ENCODE measurements around the gene HCK.

Gene HCK

DNA sequence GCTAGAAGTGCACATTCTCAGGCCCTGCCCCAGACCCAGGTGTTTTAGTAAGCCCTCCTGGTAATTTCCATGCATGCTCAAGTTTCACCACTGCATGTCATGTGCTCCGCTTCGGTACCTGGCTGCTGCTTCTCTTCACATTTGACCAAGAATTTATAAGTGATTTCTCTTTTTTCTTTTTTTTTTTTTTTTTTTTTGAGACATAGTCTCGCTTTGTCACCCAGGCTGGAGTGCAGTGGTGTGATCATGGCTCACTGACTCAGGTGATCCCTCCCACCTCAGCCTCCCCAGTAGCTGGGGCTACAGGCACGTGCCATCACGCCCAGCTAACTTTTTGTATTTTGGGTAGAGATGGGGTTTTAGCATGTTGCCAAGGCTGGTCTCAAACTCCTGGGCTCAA lies 73.5 kb downstream of the HCK start:
- no peak for DNase-seq (ENCODE audit: low read depth in 1 of 2, low spot score in 1 of 2)

- no peak for DNase-seq (ENCODE audit: low read depth in 1 of 2, low spot score in 1 of 2)
Observed at GRCh38 chr20:32126919-32127318, 74.9 kb downstream of the HCK start.

- DNase-seq (ENCODE audit: low read depth in 1 of 2, low spot score in 1 of 2) = no peak
Observed at GRCh38 chr20:32127347-32127746, 75.3 kb downstream of the HCK start.

- DNase-seq (ENCODE audit: low read depth in 1 of 2, low spot score in 1 of 2) = no peak
Observed at GRCh38 chr20:32128167-32128566, 76.1 kb downstream of the HCK start.

DNA sequence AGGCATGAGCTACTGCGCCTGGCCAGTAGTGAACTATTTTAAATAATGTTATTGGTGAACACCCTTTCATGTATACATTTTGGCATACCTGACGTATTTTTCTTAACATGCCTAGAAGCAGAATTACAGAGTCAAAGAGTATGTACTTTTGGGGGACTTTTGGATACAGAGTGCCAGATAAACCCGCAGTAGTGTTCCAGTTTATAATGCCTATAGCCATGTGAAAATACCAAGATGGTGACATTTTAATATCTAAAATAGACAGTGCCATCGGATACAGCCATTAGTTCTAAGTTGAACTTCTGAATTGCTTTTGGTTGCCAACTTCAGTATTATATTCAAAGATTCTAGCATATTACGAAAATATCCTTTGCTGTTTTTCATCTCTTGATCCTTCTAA lies 77.8 kb downstream of the HCK start:
- DNase-seq (ENCODE audit: low read depth in 1 of 2, low spot score in 1 of 2) = no peak

DNA sequence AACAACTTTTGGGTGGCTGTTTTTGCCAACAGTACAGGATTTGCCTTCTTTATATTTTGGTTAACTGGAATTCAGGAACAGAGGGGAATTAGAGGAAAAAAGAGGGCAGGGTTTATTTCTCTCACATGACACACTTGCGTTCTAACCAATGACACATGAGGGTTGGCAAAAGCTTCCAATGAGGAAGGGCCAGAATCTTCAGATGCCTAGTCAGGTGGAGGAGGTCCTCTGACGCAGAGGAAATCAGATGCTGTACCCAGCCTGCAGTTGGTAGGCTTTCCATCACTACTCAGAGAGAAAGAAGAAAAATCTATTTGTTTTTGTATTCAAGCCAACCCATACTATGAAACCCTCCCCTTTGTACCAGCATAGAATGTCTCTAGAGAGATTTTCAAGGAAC lies 78.3 kb downstream of the HCK start:
- DNase-seq (ENCODE audit: low read depth in 1 of 2, low spot score in 1 of 2) = no peak

DNA sequence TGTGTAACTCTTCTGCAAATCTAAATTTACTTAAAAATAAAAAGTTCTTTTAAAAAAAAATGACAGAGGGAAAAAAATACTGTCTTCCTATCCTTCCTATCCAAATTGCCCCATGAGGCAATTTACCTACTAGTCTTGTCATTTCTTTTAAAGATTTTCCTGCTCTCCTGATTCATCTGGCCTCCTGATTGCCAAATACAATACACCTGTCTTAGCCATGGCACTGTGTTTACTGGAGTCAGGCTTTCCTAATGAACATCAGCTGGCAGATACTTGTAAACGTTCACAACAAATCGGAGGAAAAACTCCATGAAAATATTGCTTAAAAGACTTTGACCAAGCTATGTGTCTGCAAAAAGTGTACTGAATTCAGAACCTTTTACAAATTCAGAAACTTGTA lies 78.9 kb downstream of the HCK start:
- DNase-seq (ENCODE audit: low read depth in 1 of 2, low spot score in 1 of 2) = no peak

- DNase-seq (ENCODE audit: low read depth in 1 of 2, low spot score in 1 of 2) = no peak
Observed at GRCh38 chr20:32132911-32133549, 81.0 kb downstream of the HCK start.

DNA sequence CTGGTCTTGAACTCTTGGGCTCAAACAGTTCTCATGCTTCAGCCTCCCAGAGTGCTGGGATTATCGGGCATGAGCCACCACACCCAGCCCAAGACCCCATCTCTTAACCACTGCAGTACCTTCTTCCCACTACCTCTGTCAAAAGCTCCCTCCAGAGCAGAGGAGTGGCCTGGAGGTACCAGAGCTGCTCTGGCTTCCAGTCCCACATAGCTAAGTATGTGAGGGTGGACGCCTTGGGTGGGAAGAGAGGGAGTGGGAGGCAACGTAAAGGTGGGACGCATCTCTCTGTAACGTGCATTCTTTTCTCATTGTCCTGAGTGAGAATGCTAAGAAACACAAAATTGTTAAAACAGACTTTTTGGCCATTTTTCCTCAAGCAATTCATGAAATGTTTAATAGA lies 82.0 kb downstream of the HCK start:
- DNase-seq (ENCODE audit: low read depth in 1 of 2, low spot score in 1 of 2) = no peak

DNA sequence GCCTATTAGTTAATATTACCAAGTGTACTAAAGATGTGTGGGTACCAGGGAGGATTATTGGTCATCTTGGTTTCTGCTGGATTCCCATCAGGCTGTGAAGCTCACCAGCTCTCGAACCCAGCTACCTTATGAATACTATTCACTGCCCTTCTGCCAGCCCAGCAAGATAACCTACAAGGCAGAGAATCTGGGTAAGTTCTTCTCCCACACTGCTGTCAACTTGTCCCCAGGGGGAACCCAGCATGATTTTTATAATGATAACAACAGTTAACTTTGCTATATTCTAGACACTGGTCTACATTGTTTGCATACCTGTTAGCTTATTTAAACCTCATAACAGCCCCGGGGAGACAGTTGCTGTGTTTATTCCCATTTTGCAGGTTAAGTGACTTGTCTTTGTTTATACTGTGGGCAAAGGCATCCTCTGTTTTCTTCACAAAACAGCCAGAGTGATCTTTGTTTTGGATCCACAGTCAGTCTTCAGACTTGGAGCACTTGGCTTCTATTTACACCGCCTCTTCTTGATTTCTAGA lies 84.0 kb downstream of the HCK start:
- no peak for DNase-seq (ENCODE audit: low read depth in 1 of 2, low spot score in 1 of 2)

DNA sequence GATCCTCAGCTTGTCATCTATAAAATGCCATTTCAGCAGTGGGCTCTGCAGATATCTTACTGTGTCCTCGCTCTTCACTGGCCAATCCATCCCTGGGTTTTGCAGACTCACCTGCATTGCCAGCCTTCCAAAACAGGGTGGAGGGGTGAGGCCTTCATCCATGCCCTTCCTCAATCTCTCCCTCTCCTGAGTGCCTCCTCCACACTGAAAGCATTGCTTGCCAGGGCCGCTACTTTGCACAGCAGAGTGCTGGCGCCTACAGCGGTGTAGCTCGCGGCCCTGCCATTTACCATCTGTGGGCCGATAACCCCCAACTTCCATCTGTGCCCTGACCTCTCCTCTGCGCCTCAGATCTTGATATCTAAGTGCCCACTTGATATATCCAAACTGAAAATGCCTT lies 86.9 kb downstream of the HCK start:
- no peak for DNase-seq (ENCODE audit: low read depth in 1 of 2, low spot score in 1 of 2)

GRCh38 chr20:32139947-32140346 lies 87.9 kb downstream of the HCK start:
- DNase-seq (ENCODE audit: low read depth in 1 of 2, low spot score in 1 of 2) = no peak

DNA sequence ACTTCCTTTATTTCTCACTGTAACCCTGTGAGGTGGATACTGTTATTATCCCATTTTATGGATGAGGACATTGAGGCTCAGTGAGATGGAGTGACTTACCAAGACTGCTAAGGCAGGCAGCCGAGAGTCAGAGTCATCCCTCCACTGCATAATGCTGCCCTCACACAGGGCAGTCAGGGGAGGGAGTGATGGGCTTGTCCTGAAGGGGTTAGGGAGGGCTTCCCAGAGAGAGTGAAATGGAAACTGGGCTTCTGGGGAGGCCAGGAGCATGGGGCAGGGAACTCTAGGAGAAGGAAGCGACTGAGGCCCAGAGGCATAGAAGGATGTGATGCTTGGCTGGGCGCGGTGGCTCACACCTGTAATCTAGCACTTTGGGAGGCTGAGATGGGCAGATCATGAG lies 88.6 kb downstream of the HCK start:
- no peak for DNase-seq (ENCODE audit: low read depth in 1 of 2, low spot score in 1 of 2)

- DNase-seq (ENCODE audit: low read depth in 1 of 2, low spot score in 1 of 2) = no peak
Observed at GRCh38 chr20:32141465-32141980, 89.5 kb downstream of the HCK start.

- DNase-seq (ENCODE audit: low read depth in 1 of 2, low spot score in 1 of 2) = no peak
Observed at GRCh38 chr20:32142088-32142487, 90.0 kb downstream of the HCK start.

DNA sequence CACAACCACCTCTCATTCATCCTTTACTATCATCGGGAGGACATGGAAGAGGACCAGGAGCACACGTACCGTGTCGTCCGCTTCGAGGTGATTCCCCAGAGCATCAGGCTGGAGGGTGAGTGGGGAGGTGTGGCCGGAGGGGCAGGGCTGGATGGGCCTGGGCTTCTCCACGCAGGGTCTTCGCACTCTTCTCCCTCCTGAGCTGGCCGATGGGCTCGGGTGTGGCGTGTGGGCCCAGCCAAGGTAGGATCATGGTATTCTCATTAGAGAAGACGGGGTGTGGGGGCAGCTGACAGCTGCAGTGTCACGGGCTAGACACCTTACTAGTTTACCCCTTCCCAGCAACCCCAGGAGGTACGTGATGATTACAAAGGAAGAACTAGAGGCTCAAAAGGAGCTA lies 90.9 kb downstream of the HCK start:
- no peak for DNase-seq (ENCODE audit: low read depth in 1 of 2, low spot score in 1 of 2)

GRCh38 chr20:32144898-32145662 lies 93.0 kb downstream of the HCK start:
- DNase-seq (ENCODE audit: low read depth in 1 of 2, low spot score in 1 of 2) = no peak

GRCh38 chr20:32149566-32150170 lies 97.6 kb downstream of the HCK start:
- DNase-seq (ENCODE audit: low read depth in 1 of 2, low spot score in 1 of 2) = no peak

- no peak for DNase-seq (ENCODE audit: low read depth in 1 of 2, low spot score in 1 of 2)
Observed at GRCh38 chr20:32150291-32150848, 98.3 kb downstream of the HCK start.

Measured in activated CD4-positive, alpha-beta T cell treated with anti-CD3 and anti-CD28 coated beads, Interleukin-2, amount 50 U/mL, for 24 hours (primary cell).